RKO (cell line): ENCODE measurements around the gene SCN2B.
"Not testable (repeated sequence)": the region's sequence is repeated elsewhere in the genome, so short reads cannot be mapped to it uniquely, and the experiment has no call there.

ENCODE experiments used
- DNase-seq: peaks from one replicate; pipeline ENCODE4 v3.0.0-alpha.2; 2016; ENCODE audit warnings: low spot score

SCN2B gene

DNA sequence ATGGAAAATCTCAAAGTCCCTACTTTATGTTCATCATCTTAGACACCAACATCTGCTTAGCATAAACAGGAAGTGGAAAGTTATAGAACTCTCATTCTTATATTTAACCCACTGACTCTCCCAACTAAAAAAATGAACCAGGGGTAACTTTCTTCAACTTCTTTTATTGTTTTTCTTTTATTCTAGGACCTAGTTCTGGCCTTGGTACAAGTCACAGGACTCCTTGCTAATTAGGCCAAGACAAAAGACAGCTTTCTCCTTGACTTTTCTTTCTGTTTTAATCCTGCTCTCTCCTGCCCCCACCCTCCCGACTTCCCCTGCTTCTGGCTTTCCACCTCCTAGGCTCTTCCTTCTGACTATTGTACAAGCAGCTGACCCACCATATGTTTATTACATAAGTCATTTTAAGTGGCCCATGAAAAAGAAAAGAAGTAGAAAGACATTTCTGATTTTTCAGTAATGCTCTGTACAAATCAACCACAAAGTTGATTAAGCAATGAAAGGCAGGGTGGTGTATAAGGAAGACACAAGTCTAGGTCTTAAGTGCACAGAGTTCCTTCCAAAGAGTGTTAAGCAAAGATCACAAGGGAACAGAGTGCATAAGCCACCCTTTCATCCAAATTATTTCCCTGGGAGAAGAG, 30.1 kb upstream of the SCN2B start:
- DNase-seq, result no peak

DNA sequence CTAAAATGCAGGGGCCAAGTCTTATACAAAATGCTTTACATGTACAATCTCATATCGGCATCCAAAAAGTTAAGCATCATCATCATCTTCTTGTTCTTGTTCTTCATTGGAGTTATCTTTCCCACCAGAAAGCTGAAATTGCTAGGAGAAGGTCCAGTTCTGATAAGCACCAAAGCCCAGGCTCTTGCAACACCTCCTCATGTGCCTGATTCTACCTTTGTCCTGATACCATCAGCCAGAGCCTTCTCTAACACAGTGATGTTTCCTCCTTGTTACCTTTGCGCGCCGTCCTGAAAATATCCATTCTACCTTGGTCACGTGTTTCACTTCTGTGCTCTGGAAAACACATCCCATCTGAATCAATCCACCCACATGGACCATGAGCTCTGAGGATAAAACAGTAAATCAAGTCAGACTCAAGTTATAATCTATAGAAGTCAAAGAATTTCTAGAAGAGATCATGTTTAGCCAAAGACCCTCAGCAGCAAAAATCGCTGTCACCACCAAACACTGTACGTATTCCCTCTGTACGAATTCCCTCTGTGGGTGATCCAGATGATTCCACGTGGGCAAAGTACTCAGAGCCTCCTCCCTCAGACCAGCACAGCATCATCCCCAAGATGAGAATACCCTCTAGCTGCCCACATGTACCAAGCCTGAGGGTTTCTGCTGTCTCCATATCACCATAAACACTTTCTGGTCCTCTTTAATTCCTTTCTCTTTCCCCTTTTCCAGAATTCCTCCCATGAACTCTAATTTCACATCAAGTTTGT, 29.4 kb upstream of the SCN2B start:
- no peak for DNase-seq

DNA sequence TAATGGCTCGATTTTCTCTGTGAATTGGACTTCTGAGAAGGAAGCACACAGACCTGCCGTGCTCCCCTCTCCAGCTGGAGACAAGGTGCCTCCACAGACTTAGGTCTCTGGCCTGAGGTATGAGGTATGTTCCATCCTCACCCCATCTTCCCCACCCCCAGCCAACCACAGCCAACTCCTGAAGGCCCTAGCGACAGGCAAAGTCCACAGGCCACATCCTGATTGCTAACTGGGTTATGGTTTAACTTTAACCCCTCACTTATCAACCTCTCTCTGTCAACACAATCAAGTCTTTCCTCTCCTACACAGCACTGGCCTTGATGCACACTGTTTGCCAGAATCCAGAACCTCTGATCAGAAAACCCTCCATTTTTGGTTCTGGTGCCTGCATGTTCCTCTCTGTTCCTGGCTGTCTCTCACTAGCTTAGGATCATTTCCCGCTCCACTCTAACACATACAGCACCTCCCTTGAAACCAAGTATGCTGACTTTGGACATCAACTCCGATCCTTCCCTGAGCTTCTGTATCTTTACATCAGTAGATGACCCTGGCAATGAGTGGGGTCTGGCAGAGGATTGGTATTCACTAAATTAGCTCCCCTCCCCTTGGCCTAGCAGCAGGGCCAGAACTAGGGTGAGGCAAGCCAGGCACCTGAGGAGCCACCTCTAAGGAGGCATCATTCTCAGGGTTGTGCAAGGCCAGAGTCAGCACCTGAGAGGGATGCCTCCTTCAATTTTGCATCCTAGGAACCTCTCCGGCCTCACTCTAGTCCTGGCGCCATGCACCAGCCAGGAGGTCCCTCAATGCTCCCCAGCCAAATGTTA, 26.4 kb upstream of the SCN2B start:
- no peak for DNase-seq

DNA sequence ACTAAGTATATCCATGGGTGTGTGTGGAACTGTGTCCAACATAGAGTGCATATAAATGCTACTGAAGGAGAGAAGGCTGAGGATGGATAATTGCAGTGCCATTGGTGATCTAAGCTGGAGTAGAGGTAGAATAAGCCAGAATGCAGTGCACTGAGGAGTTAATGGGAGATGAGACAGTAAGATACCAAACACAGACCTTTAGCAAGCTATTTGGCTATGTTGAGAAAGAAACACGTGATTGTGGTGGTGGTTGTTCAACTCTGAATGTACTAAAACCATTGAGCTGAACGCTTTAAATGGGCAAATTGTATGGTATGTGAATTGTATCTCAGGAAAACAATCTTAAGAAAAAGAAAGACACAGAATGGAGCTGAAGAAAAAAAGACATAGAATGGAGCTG, 25.5 kb upstream of the SCN2B start:
- no peak for DNase-seq

DNA sequence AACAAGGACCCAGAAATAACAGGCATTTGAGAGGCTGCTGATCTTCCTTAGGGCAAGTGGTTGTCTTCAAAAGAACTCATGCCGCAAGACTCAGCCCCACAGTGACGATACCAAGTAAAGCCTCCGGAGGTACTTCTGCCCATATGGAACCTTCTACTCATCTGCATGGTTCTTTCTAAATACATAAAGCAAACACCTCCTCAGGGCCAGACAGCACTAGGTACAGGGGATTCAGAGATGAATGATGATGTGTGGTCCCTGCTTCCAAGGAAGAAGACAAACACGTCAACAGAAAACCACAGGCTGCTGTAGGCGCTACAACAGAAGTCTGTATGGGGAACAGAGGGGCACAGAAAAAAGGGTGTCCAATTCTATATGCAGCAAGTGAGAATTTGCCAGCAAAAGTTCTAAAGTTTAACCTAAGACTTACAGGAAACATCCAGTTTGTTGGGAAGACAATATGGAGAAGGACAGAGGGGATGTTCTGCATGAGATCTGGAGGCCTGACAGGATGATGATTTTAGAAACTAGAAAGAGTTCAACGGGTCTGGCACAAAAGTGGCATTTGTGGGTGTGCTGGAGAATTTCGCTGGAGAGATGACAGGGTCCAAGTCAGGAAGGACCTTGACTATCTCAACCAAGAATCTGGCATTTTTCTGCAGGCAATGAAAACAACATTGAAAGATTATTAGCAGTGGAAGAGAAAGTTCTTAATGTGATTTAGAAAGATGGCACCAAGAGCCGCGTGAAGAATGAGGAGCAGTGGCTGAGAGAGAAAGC, 24.7 kb upstream of the SCN2B start:
- no peak for DNase-seq

DNA sequence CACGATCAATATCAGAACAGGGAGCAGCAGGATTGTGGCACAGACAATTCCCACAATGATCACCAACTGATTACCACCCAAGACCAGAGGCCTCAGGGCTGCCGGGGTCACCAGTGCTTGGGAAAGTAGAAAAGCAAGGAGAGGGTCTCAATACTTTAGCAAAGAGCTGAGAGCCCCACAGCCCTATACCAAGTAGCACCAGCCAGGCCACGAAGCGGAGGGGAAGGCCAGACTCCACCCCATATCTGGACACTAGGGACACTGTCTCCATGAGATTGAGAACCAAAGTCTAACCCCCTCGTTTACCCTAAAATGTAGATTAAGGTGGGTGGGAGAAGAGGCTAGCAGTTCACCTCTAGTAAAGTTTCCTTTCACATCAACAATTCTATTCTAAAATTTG, 24.1 kb upstream of the SCN2B start:
- no peak for DNase-seq

DNA sequence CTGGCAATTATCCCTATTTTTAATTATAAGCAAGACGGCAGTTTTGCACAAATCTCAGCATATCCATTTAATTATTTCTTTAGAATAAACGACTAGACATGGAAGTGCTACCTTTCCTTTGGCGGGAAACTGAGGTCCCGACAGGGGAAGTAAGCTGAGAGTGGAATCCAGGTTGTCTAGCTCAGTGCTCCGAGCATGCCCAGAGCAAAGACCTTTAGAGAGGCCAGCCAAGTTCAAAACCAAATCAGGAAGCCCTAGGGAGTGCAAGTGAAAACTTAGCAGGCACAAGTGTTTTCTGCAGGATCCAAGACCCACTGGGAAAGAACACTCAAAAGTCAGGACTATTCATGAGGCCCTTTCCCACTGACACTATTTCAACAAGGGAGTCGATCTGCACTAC, 22.7 kb upstream of the SCN2B start:
- no peak for DNase-seq

DNA sequence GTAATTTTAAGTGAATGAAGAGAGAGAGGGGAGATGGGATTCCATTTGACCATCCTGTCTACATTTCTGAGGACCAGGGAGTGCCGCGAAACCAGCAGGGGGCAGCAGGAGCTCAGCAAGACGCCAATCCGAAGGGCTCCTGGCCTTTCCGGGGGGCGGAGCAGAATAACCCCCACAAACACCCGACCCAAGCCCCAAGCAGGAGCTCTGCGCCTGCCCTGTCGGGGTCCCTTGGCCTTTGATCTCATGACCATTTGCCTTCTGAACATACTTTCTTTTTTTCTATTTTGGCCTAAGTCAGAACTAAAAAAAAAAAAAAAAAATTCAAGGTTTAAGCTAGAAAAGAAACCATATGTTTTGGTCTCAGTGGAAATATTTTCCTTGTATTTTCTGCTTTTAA, 21.9 kb upstream of the SCN2B start:
- peak; percentile 70 for DNase-seq

DNA sequence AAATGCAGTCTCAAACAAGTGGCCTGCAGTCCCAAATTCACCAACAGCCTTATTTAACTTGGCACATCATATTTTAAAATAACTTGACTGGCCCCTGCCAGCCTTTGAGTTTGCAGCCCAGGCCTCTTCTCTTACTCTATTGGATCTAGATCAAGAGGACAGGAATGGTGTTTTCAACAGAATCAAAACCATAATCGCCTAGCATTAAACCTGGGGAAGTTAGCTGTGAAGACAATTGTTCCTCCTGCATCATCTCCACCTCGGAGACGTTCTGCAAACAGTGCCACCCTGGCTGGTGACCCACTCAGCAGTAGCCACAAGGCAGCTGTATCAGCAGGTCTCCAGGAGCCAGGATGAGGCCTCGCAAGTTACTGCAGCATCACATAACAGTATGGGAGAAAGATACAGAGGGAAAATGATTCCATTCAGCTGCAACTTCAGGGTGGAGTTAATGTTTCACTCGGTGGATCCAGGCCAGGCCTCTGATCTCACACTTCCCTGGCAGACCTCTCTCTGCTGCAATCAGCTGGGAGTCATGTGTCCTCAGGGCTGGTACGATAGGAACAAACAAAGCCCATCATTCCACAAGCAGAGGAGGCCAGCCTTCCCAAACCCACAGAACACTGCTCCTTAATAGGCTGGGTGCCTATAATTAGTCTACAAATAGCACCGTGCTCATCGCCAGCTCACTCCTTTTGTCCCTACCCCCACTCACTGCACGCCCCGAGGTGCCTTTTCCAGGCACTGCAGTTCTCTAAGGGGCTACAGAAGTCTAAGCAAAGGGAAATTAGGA, 18.6 kb upstream of the SCN2B start:
- no peak for DNase-seq

DNA sequence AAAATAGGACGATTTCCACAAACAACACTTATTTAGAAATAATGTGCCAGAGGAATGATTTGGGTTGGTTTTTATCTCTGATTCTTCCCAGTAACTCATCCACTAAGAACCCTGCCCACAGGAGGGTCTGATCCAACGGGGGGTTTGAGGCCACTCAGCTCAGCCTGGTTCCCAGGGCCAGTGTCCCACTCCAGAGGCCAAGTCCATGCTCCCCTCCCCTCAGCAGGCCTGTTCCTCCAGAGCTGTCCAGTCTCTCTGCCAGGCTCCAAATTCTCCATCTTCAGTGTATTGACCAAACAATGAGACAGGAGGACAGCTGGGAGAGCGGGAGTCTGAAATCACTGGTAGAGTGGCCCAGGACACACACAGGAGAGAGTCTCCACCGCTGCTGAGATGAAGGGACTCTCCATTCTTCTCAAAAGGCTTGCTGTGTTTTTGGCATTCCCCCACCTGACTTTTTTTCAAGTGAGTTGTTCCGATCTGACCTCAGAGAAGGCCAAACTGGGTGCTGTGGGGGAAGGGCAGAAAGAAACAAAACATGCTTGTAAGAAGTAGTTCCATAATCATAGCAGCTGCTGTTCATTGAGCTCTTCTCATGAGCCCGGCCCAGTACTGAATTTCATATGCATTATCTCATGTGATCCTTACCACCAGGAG, 17.6 kb upstream of the SCN2B start:
- DNase-seq, result no peak

DNA sequence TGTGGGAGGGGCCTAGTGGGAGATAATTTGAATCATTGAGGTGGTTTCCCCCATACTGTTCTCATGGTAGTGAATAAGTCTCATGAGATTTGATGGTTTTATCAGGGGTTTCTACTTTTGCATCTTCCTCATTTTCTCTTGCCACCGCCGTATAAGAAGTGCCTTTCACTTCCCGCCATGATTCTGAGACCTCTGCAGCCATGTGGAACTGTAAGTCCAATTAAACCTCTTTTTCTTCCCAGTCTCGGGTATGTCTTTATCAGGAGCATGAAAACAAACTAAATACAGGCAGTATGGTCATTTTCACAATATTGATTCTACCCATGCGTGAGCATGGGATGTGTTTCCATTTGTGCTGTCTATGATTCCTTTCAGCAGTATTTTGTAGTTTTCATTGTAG, 16.4 kb upstream of the SCN2B start:
- DNase-seq, result not testable (repeated sequence)

DNA sequence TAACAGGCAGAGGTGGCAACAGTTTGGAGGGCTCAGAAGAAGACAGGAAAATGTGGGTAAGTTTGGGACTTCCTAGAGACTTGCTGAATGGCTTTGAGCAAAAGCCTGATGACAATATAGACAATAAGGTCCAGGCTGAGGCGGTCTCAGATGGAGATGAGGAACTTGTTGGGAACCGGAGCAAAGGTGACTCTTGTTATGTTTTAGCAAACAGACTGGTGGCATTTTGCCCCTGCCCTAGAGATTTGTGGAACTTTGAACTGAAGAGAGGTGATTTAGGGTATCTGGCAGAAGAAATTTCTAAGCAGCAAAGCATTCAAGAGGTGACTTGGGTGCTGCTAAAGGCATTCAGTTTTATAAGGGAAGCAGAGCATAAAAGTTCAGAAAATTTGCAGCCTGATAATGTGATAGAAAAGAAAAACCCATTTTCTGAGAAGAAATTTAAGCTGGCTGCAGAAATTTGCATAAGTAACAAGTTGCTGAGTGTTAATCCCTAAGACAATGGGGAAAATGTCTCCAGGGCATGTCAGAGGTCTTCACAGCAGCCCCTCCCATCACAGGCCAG, 14.6 kb upstream of the SCN2B start:
- DNase-seq, result not testable (repeated sequence)

DNA sequence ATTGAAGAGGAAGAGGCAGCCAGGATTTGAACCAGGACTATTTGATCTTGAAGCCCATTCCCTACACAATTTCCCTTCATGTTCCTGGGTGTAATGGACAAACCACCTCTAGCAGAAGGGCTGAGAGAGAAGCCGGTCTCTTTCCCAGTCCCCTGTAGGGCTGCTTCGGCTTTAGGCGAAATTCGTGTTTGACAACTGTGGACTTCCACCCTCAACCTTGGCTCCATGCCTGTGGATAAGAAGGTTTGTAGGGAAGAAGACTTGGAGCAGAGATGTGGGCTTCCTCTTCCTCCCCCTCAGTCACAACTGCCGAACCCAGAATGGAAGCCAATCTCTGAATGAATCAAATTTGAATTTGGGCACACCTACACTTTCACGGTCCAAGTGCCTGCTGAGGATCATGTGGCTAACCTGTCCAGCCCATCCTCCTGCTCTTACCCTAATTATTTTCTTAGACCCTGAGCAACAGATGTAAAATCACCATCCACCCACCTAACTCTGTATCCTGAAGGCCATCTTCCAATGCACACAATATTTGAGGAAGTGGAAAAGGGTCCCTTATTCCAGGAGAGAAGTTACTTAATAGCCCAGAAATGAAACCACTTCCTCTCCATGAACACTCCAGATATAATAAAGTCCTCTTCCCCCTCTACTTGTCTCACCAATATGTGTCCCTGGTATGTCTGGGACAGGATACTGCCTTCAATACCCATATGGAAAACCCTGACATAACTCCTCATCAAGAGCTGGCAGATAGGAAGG, 10.1 kb upstream of the SCN2B start:
- DNase-seq, result no peak

DNA sequence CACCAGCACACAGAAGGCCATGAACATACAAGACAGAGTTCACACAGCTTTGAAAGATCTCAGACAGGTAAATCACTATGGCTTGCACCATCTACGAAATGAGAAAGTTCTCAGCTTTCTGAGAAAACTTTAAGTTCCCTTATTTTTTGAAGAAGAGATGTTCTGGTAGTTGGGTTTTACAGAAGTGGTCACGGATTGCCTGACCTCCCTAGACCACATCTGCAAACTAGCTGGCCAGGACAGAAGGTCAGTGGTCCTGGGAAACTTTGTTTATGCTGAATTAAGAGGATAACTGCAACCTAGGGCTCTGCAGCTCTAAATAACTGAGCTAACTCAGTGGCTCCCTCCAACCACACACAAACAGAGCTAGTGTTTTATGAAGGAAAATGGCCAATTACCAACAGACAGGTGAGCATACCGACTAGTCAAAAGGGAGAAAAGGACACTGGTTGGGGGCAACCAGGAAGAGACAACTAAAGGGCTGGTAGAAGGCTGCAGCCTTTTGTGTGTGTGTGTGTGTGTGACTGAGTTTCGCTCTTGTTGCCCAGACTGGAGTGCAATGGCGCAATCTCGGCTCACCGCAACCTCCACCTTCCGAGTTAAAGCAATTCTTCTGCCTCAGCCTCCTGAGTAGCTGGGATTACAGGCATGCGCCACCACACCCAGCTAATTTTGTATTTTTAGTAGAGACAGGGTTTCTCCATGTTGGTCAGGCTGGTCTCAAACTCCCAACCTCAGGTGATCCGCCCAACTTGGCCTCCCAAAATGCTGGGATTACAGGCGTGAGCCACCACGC, 8.5 kb upstream of the SCN2B start:
- no peak for DNase-seq

DNA sequence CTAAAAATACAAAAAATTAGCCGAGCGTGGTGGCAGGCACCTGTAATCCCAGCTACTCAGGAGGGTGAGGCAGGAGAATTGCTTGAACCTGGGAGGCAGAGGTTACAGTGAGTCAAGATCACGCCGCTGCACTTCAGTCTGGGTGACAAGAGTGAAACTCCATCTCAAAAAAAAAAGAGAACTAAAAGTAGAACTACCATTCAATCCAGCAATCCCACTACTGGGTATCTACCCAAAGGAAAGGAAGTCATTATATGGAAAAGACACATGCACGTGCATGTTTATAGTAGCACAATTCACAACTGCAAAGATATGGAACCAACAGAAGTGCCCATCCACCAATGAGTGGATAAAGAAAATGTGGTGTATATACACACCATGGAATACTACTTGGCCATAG, 7.3 kb upstream of the SCN2B start:
- DNase-seq, result not testable (repeated sequence)

DNA sequence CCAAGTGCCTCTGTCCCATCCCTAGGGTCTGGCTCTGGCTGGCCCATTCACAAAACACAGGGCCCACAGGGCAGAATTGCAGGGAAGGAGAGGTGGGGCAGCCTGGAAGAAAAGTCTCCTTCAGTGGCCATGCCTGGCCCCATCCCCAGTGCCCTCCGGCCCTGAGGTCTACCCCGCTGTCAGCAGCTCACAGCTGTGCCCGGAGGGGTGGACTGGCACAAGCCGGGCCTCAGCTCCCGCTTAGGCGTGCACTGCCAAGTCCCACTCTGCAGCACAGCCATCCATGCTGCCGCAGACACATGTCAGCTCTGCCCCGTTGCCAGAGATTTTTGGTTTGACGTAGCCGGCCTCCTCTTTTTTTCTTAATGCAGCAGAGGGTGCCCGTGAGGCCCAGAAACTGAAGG, 3.9 kb upstream of the SCN2B start:
- peak; percentile 32 for DNase-seq

DNA sequence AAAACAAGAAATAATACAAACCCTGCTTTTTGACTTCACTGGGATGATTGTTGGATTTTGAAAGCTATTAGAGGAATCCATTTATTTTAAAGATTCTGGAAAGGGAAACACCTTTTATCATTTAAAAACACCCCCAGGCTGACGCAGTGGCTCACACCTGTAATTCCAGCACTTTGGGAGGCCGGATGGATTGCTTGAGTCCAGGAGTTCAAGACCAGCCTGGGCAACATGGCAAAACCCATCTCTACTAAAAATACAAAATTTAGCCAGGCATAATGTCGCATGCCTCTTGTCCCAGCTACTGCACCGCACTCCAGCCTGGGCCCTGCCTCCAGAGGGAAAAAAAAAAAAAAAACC, 317 bp upstream of the SCN2B start:
- DNase-seq, result no peak

DNA sequence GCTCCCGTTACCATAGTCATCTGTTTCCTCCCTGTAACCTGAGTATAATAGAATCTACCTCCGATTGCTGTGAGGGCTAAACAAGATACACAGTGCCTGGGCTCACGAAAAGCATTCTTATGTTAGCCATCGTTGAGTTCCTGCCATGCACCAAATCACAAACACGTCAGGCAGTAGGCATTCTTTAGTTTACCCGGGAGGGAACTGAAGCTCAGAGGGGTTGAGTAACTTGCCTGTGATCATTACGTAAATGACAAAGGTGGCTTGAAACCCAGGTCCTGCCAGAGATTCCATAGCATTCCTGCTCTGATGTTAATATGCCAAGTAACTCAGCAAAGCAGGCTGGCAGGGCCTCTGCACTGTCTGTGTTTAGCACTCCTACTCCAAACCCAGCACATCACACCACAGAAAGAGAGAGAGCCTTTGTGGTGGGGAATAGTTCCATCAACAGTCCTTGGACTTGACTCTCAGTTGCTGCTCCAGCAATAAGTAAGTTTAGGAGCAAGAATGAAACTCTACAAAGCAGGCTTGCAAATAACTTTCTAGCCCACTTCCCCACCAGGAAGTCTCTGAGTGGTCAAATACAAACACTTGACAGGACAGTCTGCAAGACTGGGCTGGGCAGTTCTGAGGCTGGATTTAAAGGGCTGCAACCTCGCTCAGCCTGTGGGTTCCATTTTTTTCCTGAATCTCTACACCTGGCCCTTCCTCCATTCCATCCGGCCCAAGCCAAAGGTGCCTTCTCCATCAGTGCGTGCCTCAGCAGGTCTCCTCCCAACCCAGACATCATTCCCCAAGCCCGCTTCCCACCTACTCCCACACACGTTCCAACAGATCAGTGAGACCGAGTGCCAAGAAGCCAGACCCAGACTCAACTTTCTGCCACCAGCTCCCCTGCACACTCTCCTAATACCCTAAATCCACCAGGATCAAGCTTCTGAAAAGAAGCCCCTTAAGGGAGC, 1.1 kb downstream of the SCN2B start:
- DNase-seq, result no peak
